NCI-H82 (cell line): ENCODE data around the gene INHBC.

Experiments used
- DNase-seq: peaks from one replicate; lab custom pipeline; 2025; lab: John Stamatoyannopoulos, UW

INHBC gene

GRCh38 chr12:57454566-57455373, 20.2 kb downstream of the INHBC start, which contains the start of gene INHBE:
Gene INHBE (plus strand): TSS chr12:57455307. CDS start chr12:57455537, 230 bp downstream.
- peak; percentile 98 for DNase-seq

DNA sequence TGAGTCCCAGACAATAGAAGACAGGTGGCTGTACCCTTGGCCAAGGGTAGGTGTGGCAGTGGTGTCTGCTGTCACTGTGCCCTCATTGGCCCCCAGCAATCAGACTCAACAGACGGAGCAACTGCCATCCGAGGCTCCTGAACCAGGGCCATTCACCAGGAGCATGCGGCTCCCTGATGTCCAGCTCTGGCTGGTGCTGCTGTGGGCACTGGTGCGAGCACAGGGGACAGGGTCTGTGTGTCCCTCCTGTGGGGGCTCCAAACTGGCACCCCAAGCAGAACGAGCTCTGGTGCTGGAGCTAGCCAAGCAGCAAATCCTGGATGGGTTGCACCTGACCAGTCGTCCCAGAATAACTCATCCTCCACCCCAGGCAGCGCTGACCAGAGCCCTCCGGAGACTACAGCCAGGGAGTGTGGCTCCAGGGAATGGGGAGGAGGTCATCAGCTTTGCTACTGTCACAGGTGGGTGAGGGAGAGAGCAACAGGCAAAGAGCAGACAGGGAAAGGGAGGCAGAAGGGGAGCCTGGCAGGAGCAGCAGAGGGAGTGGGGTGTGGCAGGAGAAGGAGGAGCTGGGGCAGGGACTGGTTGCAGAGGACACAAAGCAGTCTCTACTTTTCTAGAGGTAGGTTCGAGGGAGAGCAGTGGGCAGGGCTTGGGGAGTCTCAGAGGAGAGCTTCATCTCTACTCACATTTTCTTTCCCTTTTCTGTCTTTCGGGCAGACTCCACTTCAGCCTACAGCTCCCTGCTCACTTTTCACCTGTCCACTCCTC, 21.0 kb downstream of the INHBC start:
- peak; percentile 94 for DNase-seq

- peak; percentile 92 for DNase-seq
Observed at GRCh38 chr12:57456145-57456700, 21.6 kb downstream of the INHBC start.

- DNase-seq = no peak
Observed at GRCh38 chr12:57456737-57457490, 22.3 kb downstream of the INHBC start.

GRCh38 chr12:57458665-57459054, 24.1 kb downstream of the INHBC start:
- no peak for DNase-seq

- peak; percentile 98 for DNase-seq
Observed at GRCh38 chr12:57459055-57459749, 24.6 kb downstream of the INHBC start.

DNA sequence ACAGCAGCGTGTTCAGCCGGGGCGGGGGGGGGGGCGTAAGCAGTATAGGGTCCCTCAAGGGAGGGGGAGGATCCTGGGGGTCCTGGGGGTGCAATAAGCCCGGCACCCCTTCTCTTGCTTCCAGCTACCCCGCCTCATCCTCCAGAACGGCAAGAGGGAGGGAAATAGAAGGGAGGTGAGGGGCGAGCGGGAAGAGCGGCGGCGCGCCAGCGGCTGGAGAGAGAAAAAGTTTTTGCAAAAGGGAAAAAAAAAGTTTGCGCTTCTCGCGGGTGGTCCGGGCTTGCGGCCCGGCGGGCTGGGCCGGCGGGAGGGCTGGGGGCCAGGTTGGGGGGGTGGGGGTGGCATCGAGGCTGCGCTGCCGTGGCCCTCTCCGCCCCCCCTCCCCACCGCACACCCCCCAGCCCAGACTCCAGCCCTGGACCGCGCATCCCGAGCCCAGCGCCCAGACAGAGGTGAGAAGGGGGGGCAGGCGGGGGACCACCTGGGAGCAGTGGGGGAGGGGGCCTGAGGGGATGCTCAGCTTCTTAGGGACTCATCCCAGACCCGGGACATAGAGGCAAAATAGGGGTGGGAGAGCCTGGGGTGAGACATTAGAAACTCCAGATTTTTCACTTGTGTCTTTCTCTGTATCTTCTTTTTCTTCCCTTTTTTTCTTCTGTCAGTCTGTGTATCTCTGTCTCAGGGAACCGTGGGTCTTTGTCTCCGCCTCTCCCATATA, 25.3 kb downstream of the INHBC start, which contains the start of gene GLI1:
Gene GLI1, plus strand, starts transcription at position 36 of the 718 bp plus-strand sequence. CDS start 3,907 bp downstream, outside the sequence.
- DNase-seq = peak; percentile 56

GRCh38 chr12:57460468-57460784, 25.8 kb downstream of the INHBC start:
- DNase-seq = no peak

GRCh38 chr12:57460841-57461275, 26.3 kb downstream of the INHBC start:
- DNase-seq = no peak

DNA sequence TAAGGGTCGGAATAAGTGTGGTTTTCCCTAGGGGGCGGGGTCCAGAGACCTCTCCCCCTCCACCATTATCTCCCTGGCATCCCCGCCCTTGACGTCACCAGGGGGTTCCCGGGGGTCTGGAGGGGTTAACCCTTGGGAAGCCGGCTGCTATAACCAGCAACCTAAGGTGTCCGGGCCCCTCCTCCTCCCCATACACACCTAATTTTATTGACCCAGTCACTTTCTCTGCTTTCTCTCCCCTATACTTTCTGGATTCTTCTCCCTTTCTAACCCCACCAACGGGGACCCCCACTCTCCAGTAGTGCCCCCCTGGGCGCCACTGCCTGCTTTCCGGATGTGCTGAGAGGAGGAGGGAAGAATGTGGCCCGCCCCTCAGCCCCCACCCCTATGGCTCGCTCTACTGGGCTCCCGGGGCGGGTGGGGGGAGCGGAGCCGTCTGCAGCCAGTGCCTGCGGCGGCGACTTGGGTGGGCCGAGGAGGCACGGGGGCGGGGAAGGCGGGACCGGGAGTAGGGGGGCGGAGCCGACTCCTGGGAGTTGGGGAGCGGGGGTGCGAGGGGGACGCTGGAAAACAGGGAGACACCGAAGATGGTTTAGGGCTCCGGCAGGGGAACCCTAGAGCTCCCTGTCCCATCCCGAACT, 26.8 kb downstream of the INHBC start:
- DNase-seq = peak; percentile 79

- DNase-seq = peak; percentile 70
Observed at GRCh38 chr12:57461917-57462250, 27.3 kb downstream of the INHBC start.

DNA sequence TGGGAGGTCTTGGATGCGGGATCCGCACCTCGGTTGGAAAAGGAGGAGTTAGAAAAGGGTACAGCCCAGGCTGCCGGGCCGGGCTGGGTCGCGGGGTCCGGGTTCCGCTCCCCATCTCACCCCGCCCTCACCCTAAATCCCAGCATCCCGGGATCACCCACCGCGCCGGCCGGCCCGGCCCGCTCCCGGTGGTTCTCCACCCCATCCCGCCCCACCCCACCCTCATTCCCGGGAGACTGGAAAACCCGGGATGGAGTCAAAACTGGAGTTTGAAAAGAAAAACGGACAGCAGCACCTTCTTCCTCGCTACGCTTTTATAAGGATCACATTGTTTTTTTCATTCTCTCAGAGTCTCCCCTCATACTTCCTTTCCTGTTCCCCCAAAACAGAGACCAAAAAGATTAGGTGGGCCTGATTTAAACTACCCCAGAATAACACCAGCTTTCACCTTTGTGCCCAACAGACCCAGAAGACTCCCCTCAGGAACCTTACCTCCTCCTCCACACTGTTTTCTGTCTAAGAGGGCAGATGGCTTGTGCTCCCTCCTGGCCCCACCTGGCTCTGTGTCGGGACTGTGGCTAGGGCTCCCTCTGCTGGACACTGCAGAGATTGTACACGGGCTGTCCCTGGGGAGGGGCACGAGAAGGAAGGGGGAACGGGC, 27.8 kb downstream of the INHBC start:
- DNase-seq = peak; percentile 98

- DNase-seq = no peak
Observed at GRCh38 chr12:57462912-57463253, 28.3 kb downstream of the INHBC start.

- no peak for DNase-seq
Observed at GRCh38 chr12:57464569-57464968, 30.0 kb downstream of the INHBC start.

- no peak for DNase-seq
Observed at GRCh38 chr12:57465030-57465746, 30.6 kb downstream of the INHBC start.

DNA sequence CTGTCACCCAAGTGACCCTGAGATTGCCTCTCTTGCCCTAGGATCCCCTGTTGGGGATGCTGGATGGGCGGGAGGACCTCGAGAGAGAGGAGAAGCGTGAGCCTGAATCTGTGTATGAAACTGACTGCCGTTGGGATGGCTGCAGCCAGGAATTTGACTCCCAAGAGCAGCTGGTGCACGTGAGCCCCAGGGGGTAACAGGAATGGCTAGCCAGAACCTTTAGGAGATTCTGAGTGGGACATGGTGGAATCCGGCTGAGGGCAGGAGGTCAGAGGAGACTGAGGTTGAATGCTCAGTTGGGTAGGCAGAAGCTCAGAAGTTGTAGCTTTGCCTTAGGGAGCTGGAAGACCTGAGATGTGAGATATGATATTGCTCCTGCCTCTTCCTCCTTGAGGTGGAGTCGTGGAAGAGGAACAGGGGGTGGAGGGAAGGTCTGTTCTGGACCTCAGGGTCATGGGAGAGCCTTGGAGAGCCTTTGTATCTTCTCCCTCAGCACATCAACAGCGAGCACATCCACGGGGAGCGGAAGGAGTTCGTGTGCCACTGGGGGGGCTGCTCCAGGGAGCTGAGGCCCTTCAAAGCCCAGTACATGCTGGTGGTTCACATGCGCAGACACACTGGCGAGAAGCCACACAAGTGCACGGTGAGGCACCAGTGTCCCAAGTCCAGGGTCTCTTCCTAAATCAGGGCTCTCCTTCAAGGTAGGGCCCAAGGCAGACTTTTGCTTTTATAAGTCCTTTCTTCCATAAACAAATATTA, 31.3 kb downstream of the INHBC start:
- no peak for DNase-seq

DNA sequence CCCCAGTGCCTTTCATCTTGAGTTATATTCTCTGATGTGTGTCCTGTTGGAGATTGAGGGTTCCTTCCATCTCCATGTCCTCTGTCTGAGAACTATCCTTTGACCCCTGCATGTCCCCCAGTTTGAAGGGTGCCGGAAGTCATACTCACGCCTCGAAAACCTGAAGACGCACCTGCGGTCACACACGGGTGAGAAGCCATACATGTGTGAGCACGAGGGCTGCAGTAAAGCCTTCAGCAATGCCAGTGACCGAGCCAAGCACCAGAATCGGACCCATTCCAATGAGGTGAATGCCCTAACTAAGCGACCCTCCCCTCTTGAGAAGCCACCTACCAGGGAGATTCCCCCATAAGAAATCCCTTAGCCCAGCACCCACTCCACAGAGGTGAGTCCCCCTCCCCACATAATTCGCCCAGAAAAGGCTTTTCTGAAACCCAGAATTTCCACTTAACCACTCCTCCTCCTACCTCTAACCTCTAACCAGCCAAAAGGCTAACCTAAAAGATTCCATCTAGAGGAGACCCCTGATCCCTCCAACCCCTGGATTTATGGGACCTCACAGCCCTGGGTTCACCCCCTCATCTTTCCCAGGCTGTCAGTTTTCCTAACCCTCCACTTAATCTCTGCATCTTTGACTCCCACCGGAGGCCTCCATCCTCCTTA, 32.8 kb downstream of the INHBC start:
- DNase-seq = no peak

GRCh38 chr12:57467915-57468314, 33.3 kb downstream of the INHBC start:
- DNase-seq = no peak
